NCI-H774 (cell line): ENCODE measurements around the gene FAT2.
"Not testable (repeated sequence)": the region's sequence is repeated elsewhere in the genome, so short reads cannot be mapped to it uniquely, and the experiment has no call there.

Experiments
- DNase-seq: peaks from one replicate; lab custom pipeline; 2025; lab: John Stamatoyannopoulos, UW

Gene FAT2

DNA sequence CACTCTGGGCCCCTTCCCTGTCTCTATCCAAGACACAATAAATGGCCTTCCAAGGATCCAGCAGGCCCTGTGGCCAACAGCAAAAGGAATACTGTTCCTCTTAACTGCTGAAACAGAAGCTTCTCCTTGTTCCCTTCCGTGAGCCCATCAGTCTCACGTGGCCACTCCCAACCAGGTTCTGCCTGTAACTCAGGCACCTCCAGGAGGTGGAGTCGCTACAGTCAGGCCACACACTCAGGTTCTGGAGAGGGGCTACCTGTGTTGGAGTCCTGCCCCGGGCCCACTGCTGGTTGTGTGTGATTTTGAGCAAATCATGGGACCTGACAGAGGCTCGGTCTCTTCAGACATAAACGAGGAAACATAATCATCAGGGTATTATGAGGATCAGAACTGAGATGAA, 10.3 kb downstream of the FAT2 start:
- DNase-seq, result no peak

- no peak for DNase-seq
Observed at GRCh38 chr5:151580239-151580638, 10.9 kb downstream of the FAT2 start.

DNA sequence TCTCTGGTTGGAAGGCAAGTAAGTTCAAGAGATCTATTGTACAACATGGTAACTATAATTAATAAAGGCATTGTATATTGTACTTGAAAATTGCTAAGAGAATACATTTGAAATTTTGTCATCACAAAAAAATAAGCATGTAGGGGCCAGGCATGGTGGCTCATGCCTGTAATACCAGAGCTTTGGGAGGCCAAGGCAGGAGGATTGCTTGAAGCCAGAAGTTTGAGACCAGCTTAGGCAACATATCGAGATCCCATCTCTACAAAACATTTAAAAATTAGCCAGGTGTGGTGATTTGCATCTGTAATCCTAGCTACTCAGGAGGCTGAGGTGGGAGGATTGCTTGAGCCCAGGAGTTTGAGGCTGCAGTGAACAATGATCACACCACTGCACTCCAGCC, 12.0 kb downstream of the FAT2 start:
- not testable (repeated sequence) for DNase-seq

DNA sequence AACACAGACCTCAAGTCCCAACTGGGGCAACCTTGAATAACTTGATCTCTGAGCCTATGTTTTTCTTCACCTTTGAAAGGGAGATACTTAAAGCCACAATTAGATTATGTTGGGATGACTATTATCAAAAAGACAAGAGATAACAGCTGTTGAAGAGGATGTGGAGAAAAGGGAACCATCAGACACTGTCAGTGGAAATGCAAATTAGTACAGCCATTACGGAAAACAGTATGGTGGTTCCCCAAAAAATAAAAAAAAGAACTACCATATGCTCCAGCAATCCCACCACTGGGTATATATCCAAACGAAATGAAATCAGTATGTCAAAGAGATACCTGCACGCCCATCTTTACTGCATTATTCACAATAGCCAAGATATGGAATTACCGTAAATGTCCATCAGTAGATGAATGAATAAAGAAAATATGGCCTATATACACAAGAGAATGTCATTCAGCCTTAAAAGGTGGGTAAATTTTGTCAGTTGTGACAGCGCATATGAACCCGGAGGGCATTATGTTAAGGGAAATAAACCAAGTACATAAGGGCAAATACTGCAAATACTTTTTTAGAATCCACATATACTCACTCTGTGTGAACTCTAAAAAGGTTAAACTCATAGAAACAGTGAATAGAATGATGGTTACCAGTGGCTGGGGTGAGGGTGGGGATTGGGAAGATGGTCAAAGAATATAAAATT, 12.7 kb downstream of the FAT2 start:
- DNase-seq, result no peak

DNA sequence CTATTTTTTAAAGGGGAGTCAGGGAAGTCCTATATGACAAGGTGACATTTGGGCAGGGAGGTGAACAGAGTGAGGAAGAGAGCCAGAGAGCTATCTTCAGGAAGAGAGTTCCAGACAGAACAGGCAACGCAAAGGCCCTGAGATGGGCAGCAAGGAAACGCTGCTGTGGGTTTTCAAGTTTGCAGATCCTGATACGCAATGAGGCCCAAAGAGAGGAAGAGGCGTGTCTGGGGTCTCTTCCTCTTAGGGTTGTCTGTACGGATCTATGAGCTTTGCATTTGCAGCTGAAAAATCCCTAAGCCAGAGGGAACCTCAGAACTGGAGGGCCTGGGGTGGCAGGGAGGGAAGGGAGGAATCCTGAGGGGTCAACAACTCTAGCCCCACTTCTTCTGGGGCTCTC, 13.6 kb downstream of the FAT2 start:
- DNase-seq, result no peak

- no peak for DNase-seq
Observed at GRCh38 chr5:151574444-151574996, 16.6 kb downstream of the FAT2 start.

DNA sequence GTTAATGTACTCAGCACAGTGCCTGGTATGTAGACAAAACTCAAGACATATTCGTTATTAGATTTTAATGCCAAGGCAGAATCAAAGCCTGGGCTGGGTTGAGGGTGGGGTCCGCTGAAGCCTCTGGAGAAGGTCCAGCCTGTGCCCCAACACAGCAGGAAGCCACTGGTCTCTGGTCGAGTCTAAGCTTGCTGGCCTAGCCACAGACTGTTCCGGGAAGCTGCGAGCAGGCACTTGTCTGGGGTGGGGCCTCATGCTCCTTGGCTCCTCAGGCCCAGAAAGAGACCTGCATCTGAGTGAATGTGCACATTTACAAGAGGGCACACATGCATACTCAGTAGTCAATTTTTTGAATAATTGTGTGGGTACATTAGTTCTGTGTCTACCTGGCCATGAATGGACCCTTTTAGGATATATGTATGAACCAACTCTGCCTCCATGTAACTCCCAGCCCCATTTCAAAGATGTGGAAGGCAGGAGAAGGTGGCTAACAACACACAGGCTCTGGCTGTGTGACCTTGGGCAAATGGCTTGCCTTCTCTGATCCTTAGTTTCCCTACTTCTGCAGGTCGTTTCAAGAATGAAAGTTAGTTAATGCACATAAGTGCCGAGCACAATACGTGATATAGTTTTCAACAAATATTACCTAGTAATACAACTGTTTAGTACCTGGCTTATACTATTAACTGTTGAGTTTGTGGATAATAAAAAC, 18.3 kb downstream of the FAT2 start:
- no peak for DNase-seq

GRCh38 chr5:151571270-151572173, 19.6 kb downstream of the FAT2 start:
- DNase-seq, result no peak

- no peak for DNase-seq
Observed at GRCh38 chr5:151570512-151571269, 20.4 kb downstream of the FAT2 start.

DNA sequence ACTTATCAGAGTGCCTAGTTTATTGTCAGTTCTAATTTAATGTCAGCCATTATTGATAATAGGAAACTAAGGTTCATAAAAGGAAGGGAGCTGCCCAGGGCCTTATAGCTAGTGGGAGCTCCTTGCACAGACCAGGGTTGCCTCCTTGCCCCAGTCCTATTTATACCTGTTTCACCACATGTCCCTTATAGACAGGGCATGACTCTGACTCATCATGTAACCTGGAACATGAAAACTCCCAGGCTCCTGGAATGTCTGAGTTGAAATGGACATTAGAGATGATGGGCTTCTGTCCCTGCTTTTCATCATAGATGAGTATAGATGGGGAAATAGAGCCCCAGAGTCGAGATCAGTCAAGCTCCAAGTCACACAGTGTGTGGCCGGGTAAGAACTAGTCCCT, 21.1 kb downstream of the FAT2 start:
- DNase-seq, result no peak

DNA sequence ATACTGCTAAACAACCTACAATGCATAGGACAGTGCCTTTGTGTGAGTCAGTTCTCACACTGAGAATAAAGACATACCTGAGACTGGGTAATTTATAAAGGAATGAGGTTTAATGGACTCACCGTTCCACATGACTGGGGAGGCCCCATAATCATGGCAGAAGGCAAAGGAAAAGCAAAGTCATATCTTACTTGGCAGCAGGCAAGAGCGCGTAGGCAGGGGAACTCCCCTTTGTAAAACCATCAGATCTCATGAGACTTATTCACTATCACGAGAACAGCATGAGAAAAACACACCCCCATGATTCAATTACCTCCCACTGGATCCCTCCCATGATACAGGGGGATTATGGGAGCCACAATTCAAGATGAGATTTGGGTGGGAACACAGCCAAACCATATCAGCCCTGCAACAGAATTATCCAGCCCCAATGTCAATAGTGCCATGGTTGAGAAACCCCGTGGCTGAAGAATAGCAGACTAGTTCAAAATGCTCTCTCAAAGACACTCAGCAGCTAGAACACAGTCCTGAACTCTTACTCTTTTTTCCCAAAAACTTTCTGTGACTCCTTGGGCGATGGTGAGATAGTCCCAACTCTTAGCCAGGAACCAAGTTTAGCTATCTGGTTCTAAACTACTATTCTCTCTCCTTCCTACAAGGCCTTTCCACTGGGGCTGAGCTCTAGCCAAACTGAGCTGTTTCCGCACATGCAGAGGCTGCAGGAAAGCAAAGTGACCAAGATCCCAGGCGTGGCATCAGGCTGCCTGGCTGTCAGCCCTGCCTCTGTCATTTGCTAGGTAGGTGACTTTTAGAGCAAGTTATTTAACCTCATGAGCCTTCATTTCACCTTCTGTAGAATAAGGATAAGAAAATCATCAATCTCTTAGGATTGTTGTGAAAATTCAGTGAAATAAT, 21.7 kb downstream of the FAT2 start:
- no peak for DNase-seq

GRCh38 chr5:151568036-151568435, 23.1 kb downstream of the FAT2 start:
- no peak for DNase-seq

DNA sequence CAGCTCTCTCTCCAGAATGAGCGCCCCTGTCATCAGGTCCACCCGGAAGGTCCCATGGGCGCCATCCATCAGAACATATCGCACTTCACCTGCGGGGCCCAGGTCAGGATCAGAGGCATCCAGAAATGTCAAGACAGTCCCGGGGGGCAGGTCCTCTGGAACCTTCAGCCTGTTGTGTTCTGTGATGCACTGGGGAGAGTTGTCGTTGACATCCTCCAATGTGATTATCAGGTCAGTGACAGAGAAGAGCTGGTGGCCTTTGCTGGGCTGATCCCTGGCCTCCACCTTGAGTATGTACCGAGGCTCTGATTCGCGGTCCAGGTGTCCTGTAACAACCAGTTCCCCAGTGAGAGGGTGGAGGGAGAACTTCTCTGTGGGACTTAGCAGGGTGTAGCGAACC, 25.2 kb downstream of the FAT2 start:
- no peak for DNase-seq

GRCh38 chr5:151562019-151562707, 29.0 kb downstream of the FAT2 start:
- DNase-seq, result no peak

GRCh38 chr5:151557951-151558350, 33.2 kb downstream of the FAT2 start:
- no peak for DNase-seq

- no peak for DNase-seq
Observed at GRCh38 chr5:151557466-151557865, 33.7 kb downstream of the FAT2 start.

DNA sequence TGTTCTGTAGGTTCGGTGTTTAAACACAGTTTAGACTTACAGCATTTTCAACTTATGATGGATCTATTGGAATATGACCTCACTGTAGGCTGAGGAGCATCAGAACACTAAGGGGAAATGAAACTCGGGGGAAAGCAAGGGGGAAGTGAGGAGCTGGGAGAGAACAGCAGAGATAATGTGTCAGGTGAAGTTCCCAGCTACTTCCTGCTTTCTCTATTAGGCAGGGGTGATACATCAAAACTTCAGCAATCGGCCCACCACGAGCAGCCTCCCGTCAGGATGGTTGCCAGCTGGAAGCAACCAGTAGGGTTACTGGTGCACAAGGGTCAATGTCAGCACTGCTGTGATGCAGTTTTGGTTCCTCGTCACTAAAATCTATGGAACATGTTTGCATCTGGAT, 34.3 kb downstream of the FAT2 start:
- DNase-seq, result no peak

GRCh38 chr5:151555760-151556576, 35.2 kb downstream of the FAT2 start:
- DNase-seq, result no peak

DNA sequence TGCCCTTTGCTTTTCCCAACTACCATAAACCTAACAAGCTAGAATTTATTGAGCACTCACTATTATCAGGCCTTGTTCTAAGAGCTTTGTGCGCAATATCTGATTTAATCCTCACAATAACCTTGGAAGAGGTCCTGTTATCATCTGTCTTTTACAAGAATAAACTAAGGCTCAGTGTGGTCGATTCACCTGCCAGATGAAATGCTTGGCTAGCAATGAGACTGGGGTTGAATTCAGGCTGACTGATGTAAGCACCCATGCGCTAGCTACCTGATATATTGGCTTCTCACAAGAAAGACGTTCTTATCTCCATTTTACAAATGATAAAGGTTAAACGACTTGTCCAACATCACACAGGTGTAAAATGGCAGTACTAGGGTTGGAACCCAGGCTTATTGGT, 37.4 kb downstream of the FAT2 start:
- no peak for DNase-seq
